Body of pancreas (tissue), 4 donors: ENCODE data around the gene E4F1.

Source experiments
- POLR2A ChIP-seq, 3 donors: fragments of 450-650 bp; IDR thresholded peaks; one replicate each; pipeline ENCODE4 v1.6.1; 2016; ENCODE audit warnings: antibody characterized with exemption in 3 of 3, mild to moderate bottlenecking in 2 of 3
- TF ChIP-seq, protein P1 (sequence below), 7 experiments: fragments of 450-650 bp in 4 of 7; fragments of 200-600 bp in 3 of 7; sonication (generic) in 3 of 7; IDR thresholded peaks; one replicate each; pipeline ENCODE4 v1.5.1; 2016 to 2019; ENCODE audit warnings: antibody characterized with exemption in 7 of 7

DNA sequence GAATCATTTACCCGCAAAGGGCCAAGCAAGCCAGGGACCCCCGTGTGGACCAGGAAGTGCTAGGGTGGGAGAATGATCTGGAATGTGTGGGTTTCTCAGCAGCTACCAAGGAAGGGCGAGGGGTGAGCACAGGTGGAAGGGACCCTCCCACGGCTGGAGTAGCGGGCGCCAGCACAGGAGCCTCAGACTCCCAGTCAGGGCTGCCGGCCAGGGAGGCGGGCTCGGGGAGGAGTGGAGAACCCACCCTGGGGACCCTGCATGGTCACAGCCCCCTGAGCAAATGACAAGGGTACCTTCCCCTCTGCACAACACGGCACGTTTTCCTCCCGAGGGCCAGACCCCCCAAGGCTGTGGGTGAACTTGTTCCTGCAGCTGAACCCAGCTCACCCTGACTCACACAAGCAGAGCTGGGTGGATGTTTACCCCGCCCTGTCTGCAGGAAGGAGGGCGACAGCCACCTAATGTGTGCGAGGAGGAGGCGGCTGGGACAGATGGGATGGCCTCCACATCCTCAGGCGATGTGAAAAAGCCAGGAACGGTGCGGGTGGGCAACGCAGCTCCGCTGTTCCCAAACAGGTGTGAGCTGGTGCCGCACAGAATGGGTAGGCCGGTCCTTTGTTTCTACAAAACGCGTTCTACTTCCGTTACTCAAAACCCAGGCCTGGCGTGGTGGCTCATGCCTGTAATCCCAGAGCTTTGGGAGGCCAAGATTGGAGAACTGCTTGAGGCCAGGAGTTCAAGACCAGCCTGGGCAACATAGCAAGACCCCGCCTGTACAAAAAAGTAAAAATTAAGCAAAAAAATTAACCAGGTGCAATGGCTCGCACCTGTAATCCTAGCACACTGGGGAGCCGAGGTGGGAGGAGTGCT, 21.8 kb downstream of the E4F1 start:
- TF ChIP-seq, protein P1, sequence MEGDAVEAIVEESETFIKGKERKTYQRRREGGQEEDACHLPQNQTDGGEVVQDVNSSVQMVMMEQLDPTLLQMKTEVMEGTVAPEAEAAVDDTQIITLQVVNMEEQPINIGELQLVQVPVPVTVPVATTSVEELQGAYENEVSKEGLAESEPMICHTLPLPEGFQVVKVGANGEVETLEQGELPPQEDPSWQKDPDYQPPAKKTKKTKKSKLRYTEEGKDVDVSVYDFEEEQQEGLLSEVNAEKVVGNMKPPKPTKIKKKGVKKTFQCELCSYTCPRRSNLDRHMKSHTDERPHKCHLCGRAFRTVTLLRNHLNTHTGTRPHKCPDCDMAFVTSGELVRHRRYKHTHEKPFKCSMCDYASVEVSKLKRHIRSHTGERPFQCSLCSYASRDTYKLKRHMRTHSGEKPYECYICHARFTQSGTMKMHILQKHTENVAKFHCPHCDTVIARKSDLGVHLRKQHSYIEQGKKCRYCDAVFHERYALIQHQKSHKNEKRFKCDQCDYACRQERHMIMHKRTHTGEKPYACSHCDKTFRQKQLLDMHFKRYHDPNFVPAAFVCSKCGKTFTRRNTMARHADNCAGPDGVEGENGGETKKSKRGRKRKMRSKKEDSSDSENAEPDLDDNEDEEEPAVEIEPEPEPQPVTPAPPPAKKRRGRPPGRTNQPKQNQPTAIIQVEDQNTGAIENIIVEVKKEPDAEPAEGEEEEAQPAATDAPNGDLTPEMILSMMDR (IDR thresholded peaks at IDR 0.05), result no peak
- TF ChIP-seq POLR2A (IDR thresholded peaks at IDR 0.05), result no peak
